ENCODE results near the gene KRTAP10-1.
"Not testable (repeated sequence)": the region's sequence is repeated elsewhere in the genome, so short reads cannot be mapped to it uniquely, and the experiment has no call there.

Gene KRTAP10-1

GRCh38 chr21:44568667-44569556 is 28.9 kb upstream of the KRTAP10-1 start:
- no peak overlapping the region for H3K9ac ChIP-seq (ENCODE audit: low read length in 2 of 2)
- H3K9me3 ChIP-seq (ENCODE audit: control insufficient read depth in 2 of 2, low read length in 2 of 2) = peaks cover 0 to 9% of the 10 kb centered on the region in 2 donors
- no peaks in the 10 kb centered on the region for H3K4me1 ChIP-seq (ENCODE audit: control insufficient read depth, insufficient read depth, low read length)
- peaks cover 6 to 8% of the 10 kb centered on the region in 2 donors for H3K27me3 ChIP-seq (ENCODE audit: control insufficient read depth in 1 of 2, insufficient read depth in 2 of 2, low read length in 2 of 2)
- H3K36me3 ChIP-seq (ENCODE audit: control insufficient read depth in 2 of 2, insufficient read depth in 2 of 2, low read length in 2 of 2) = no peaks in the 10 kb centered on the region
- no peak overlapping the region for H3K27ac ChIP-seq (ENCODE audit: low read length)
- no peak overlapping the region for H3K4me3 ChIP-seq (ENCODE audit: low read length in 2 of 2)

GRCh38 chr21:44568261-44568660 is 28.3 kb upstream of the KRTAP10-1 start:
- Histone ChIP-seq H3K9me3 (ENCODE audit: control insufficient read depth in 2 of 2, low read length in 2 of 2) (peaks cover 0 to 9% of the 10 kb centered on the region in 2 donors), H3K9ac (ENCODE audit: low read length in 2 of 2) (no peak overlapping the region), H3K27ac (ENCODE audit: low read length) (no peak overlapping the region), H3K4me1 (ENCODE audit: control insufficient read depth, insufficient read depth, low read length) (no peaks in the 10 kb centered on the region), H3K36me3 (ENCODE audit: control insufficient read depth in 2 of 2, insufficient read depth in 2 of 2, low read length in 2 of 2) (no peaks in the 10 kb centered on the region), H3K4me3 (ENCODE audit: low read length in 2 of 2) (no peak overlapping the region), H3K27me3 (ENCODE audit: control insufficient read depth in 1 of 2, insufficient read depth in 2 of 2, low read length in 2 of 2) (peaks cover 3 to 7% of the 10 kb centered on the region in 2 donors)

DNA sequence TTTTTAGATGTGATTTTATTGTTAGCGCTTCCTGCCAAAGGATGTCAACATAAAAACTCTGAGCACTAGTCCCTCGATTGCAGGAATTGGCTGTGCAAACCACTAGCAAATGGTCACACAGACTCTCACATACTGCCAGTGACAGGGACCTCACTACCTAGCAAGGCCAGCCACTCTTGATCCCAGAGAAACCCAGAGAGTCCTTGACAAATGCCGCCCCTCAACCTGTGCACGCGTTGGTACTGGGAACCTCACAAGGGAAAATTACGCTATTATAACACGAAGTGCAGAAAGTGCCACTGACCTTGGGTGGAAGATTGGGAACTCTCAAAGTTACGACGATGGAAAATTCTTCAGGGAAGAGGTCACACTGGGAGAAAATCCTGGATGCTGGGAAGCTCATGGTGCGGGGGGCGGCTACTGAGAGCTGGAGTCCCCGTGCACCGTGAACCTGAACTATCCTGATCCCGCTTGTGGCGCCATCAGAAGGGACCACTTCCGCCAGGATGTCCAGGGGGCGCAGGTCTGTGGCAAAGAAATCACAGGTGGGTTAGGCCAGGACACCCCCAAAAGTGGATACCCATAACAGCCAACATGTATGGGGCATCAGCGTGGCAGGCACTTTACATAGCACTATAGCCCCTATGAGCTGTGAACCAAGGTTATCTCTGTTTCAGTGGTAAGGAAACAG is 27.6 kb upstream of the KRTAP10-1 start:
- Histone ChIP-seq H3K27me3 (ENCODE audit: control insufficient read depth in 1 of 2, insufficient read depth in 2 of 2, low read length in 2 of 2) (peaks cover 0 to 5% of the 10 kb centered on the region in 2 donors), H3K27ac (ENCODE audit: low read length) (no peak overlapping the region), H3K9me3 (ENCODE audit: control insufficient read depth in 2 of 2, low read length in 2 of 2) (peaks cover 0 to 9% of the 10 kb centered on the region in 2 donors), H3K9ac (ENCODE audit: low read length in 2 of 2) (no peak overlapping the region), H3K4me1 (ENCODE audit: control insufficient read depth, insufficient read depth, low read length) (no peaks in the 10 kb centered on the region), H3K36me3 (ENCODE audit: control insufficient read depth in 2 of 2, insufficient read depth in 2 of 2, low read length in 2 of 2) (no peaks in the 10 kb centered on the region), H3K4me3 (ENCODE audit: low read length in 2 of 2) (no peak overlapping the region)

DNA sequence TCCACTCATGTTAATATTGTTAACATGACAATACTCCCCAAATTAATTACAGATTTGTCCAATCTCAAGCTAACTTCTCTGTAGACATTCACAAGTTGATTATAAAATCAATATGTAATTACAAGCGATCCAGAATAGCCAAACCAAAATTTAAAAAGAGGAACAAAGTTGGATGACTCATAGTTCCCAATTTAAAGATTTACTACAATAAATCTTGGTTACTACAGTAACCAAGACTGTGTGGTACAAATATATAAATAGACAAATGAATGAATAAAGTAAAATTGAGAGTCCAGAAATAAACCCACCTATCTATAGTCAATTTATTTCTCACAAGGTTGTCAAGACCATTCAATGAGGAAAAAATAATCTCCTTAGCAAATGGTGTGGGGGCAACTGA is 26.4 kb upstream of the KRTAP10-1 start:
- Histone ChIP-seq H3K27me3 (ENCODE audit: control insufficient read depth in 1 of 2, insufficient read depth in 2 of 2, low read length in 2 of 2) (peaks cover 0 to 5% of the 10 kb centered on the region in 2 donors), H3K27ac (ENCODE audit: low read length) (no peak overlapping the region), H3K4me3 (ENCODE audit: low read length in 2 of 2) (no peak overlapping the region), H3K9me3 (ENCODE audit: control insufficient read depth in 2 of 2, low read length in 2 of 2) (peaks cover 0 to 4% of the 10 kb centered on the region in 2 donors), H3K9ac (ENCODE audit: low read length in 2 of 2) (no peak overlapping the region), H3K36me3 (ENCODE audit: control insufficient read depth in 2 of 2, insufficient read depth in 2 of 2, low read length in 2 of 2) (no peaks in the 10 kb centered on the region), H3K4me1 (ENCODE audit: control insufficient read depth, insufficient read depth, low read length) (no peaks in the 10 kb centered on the region)

- Histone ChIP-seq H3K4me3 (ENCODE audit: low read length in 2 of 2) (no peak overlapping the region), H3K27ac (ENCODE audit: low read length) (no peak overlapping the region), H3K27me3 (ENCODE audit: control insufficient read depth in 1 of 2, insufficient read depth in 2 of 2, low read length in 2 of 2) (peaks cover 0 to 5% of the 10 kb centered on the region in 2 donors), H3K4me1 (ENCODE audit: control insufficient read depth, insufficient read depth, low read length) (no peaks in the 10 kb centered on the region), H3K9ac (ENCODE audit: low read length in 2 of 2) (no peak overlapping the region), H3K9me3 (ENCODE audit: control insufficient read depth in 2 of 2, low read length in 2 of 2) (no peaks in the 10 kb centered on the region), H3K36me3 (ENCODE audit: control insufficient read depth in 2 of 2, insufficient read depth in 2 of 2, low read length in 2 of 2) (no peaks in the 10 kb centered on the region)
Measured at GRCh38 chr21:44564886-44565598, 25.0 kb upstream of the KRTAP10-1 start.

- H3K27me3 ChIP-seq (ENCODE audit: control insufficient read depth in 1 of 2, insufficient read depth in 2 of 2, low read length in 2 of 2) = peaks cover 0 to 2% of the 10 kb centered on the region in 2 donors
- no peak overlapping the region for H3K4me3 ChIP-seq (ENCODE audit: low read length in 2 of 2)
- no peak overlapping the region for H3K27ac ChIP-seq (ENCODE audit: low read length)
- no peak overlapping the region for H3K9ac ChIP-seq (ENCODE audit: low read length in 2 of 2)
- peaks cover 0 to 2% of the 10 kb centered on the region in 2 donors for H3K9me3 ChIP-seq (ENCODE audit: control insufficient read depth in 2 of 2, low read length in 2 of 2)
- no peaks in the 10 kb centered on the region for H3K4me1 ChIP-seq (ENCODE audit: control insufficient read depth, insufficient read depth, low read length)
- H3K36me3 ChIP-seq (ENCODE audit: control insufficient read depth in 2 of 2, insufficient read depth in 2 of 2, low read length in 2 of 2) = no peaks in the 10 kb centered on the region
Measured at GRCh38 chr21:44564099-44564498, 24.1 kb upstream of the KRTAP10-1 start.

- no peaks in the 10 kb centered on the region for H3K36me3 ChIP-seq (ENCODE audit: control insufficient read depth in 2 of 2, insufficient read depth in 2 of 2, low read length in 2 of 2)
- no peak within 1 kb of the TSS for H3K4me3 ChIP-seq (ENCODE audit: low read length in 2 of 2)
- no peak within 1 kb of the TSS for H3K27ac ChIP-seq (ENCODE audit: low read length)
- peaks cover 8% of the 10 kb centered on the region in 2 donors for H3K9me3 ChIP-seq (ENCODE audit: control insufficient read depth in 2 of 2, low read length in 2 of 2)
- H3K9ac ChIP-seq (ENCODE audit: low read length in 2 of 2) = no peak within 1 kb of the TSS
- H3K4me1 ChIP-seq (ENCODE audit: control insufficient read depth, insufficient read depth, low read length) = no peaks in the 10 kb centered on the region
- H3K27me3 ChIP-seq (ENCODE audit: control insufficient read depth in 1 of 2, insufficient read depth in 2 of 2, low read length in 2 of 2) = peaks cover 0 to 4% of the 10 kb centered on the region in 2 donors
Measured at GRCh38 chr21:44558695-44559094, 18.7 kb upstream of the KRTAP10-1 start, which contains the start of gene KRTAP10-3. Gene KRTAP10-3, minus strand, starts transcription at chr21:44558795. Its CDS starts 80 bp downstream, at chr21:44558715.

DNA sequence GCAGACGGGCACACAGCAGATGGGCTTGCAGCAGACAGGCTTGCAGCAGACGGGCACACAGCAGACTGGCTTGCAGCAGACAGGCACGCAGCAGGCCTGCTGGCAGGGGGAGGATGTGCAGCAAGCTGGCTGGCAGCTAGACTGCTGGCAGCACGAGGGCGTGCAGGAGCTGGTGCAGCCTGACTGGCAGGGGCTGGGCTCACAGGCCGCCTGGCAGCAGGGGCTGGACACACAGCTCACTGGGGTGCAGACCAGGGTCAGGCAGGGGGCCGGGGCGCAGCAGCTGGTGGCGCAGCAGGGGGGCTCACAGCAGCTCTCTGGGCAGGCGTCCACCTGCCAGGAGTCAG is 18.3 kb upstream of the KRTAP10-1 start:
- H3K36me3 ChIP-seq (ENCODE audit: control insufficient read depth in 2 of 2, insufficient read depth in 2 of 2, low read length in 2 of 2); H3K4me3 ChIP-seq (ENCODE audit: low read length in 2 of 2); H3K9me3 ChIP-seq (ENCODE audit: control insufficient read depth in 2 of 2, low read length in 2 of 2); H3K9ac ChIP-seq (ENCODE audit: low read length in 2 of 2); H3K27me3 ChIP-seq (ENCODE audit: control insufficient read depth in 1 of 2, insufficient read depth in 2 of 2, low read length in 2 of 2); H3K27ac ChIP-seq (ENCODE audit: low read length); H3K4me1 ChIP-seq (ENCODE audit: control insufficient read depth, insufficient read depth, low read length): not testable (repeated sequence)

GRCh38 chr21:44557491-44558328 is 17.7 kb upstream of the KRTAP10-1 start:
- no peak overlapping the region for H3K4me3 ChIP-seq (ENCODE audit: low read length in 2 of 2)
- H3K36me3 ChIP-seq (ENCODE audit: control insufficient read depth in 2 of 2, insufficient read depth in 2 of 2, low read length in 2 of 2) = no peaks in the 10 kb centered on the region
- no peak overlapping the region for H3K9ac ChIP-seq (ENCODE audit: low read length in 2 of 2)
- peaks cover 8% of the 10 kb centered on the region in 2 donors for H3K9me3 ChIP-seq (ENCODE audit: control insufficient read depth in 2 of 2, low read length in 2 of 2)
- no peak overlapping the region for H3K27ac ChIP-seq (ENCODE audit: low read length)
- H3K4me1 ChIP-seq (ENCODE audit: control insufficient read depth, insufficient read depth, low read length) = no peaks in the 10 kb centered on the region
- peaks cover 0 to 4% of the 10 kb centered on the region in 2 donors for H3K27me3 ChIP-seq (ENCODE audit: control insufficient read depth in 1 of 2, insufficient read depth in 2 of 2, low read length in 2 of 2)

GRCh38 chr21:44556879-44557278 is 16.9 kb upstream of the KRTAP10-1 start:
- Histone ChIP-seq H3K4me3 (ENCODE audit: low read length in 2 of 2) (no peak overlapping the region), H3K27me3 (ENCODE audit: control insufficient read depth in 1 of 2, insufficient read depth in 2 of 2, low read length in 2 of 2) (peaks cover 0 to 4% of the 10 kb centered on the region in 2 donors), H3K9ac (ENCODE audit: low read length in 2 of 2) (no peak overlapping the region), H3K27ac (ENCODE audit: low read length) (no peak overlapping the region), H3K36me3 (ENCODE audit: control insufficient read depth in 2 of 2, insufficient read depth in 2 of 2, low read length in 2 of 2) (no peaks in the 10 kb centered on the region), H3K4me1 (ENCODE audit: control insufficient read depth, insufficient read depth, low read length) (no peaks in the 10 kb centered on the region), H3K9me3 (ENCODE audit: control insufficient read depth in 2 of 2, low read length in 2 of 2) (peaks cover 8% of the 10 kb centered on the region in 2 donors)

Measured in stomach smooth muscle (tissue), 2 donors.